ENCODE data around the gene TSPAN18. TPM values are rescaled to one million over a fixed set of nuclear protein-coding genes. Genes with fewer than 3 reads are reported as not detected.

Gene TSPAN18
- total RNA-seq, 2 experiments from 2014 or later = 1.4 to 2.3 TPM

DNA sequence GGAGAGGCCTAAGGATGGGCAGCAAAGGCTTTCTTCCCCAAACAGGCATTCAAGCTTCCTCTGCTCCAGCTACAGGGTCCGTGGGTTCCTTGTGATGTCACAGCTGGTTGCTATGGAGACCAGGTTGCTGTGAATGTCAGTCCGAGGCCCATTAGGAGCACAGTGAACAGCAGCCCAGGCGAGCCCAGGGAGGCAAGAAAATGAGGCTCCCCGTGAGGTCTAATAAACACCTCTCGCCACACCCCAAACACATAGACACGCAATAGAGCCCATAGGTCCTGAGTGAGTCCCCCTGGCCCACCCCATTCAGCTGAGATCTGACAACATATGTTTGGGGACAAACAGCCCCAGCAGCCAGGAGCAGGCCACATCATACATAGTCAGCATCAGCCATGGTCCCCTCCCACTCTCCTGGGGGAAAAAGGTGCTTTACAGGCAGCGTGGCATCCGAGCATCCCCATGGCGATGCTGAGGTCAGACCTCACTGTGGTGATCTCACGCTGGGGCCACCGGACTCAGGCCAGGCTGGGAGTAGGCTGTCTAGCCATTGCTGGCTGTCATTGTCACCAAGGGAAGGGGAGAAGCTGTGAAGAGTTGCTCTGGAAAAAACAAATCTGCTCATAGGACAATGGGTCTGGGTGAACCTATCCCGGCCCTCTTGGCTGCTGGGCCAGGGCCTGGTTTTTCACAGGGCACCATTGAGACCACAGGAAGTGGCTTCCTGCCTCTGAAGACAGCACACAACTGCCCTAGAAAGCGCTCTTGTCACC, 247.1 kb downstream of the TSPAN18 start:
- ChIA-PET POLR2A (no interaction called here), CTCF (no interaction called here)
- no peak for ATAC-seq

DNA sequence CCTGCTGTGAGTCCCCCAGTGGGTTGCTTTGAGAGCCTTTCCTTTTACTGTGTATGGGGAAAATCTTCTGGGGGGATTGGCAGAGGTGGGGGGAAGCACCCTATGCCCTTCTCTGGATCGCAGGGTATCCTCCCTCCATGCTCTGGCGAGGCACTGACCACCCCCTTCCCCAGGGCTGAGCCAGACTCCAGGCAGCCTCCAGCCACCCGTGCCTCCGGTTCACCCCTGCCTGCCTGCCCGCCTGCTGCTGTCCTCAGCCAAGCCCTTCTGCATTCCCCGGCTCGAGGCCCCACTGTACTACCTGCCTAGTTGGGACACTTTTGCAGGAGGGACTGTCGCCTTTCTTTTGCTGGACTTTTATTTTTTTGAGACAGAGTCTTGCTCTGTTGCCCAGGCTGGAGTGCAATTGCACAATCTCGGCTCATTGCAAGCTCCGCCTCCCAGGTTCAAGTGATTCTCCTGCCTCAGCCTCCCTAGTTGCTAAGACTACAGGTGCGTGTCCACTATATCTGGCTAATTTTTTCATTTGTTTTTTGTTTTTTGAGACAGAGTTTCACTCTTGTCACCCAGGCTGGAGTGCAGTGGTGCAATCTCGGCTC, 247.7 kb downstream of the TSPAN18 start:
- CTCF ChIA-PET = no interaction called here
- intact Hi-C loops (cut with DNase I, micrococcal nuclease) = no loop called here
- ATAC-seq = no peak
- Mint-ChIP-seq H3K4me1 (peaks cover 3% of the 10 kb centered on the region), H3K4me3 (no peak overlapping the region), H3K36me3 (ENCODE audit: low read depth) (no peaks in the 10 kb centered on the region), H3K27me3 (no peaks in the 10 kb centered on the region), H3K27ac (no peak overlapping the region), H3K9me3 (ENCODE audit: low read depth) (no peaks in the 10 kb centered on the region)
- POLR2A ChIA-PET = no interaction called here
- DNase-seq = no peak

More for the DNA sequence above, 247.1 kb downstream of the TSPAN18 start:
- H3K4me1 Mint-ChIP-seq = no peaks in the 10 kb centered on the region
- no peak overlapping the region for H3K27ac Mint-ChIP-seq
- DNase-seq = no peak
- no peaks in the 10 kb centered on the region for H3K9me3 Mint-ChIP-seq (ENCODE audit: low read depth)
- intact Hi-C loops (cut with DNase I, micrococcal nuclease) = no loop called here
- no peaks in the 10 kb centered on the region for H3K27me3 Mint-ChIP-seq
- no peak overlapping the region for H3K4me3 Mint-ChIP-seq
- H3K36me3 Mint-ChIP-seq (ENCODE audit: low read depth) = no peaks in the 10 kb centered on the region

DNA sequence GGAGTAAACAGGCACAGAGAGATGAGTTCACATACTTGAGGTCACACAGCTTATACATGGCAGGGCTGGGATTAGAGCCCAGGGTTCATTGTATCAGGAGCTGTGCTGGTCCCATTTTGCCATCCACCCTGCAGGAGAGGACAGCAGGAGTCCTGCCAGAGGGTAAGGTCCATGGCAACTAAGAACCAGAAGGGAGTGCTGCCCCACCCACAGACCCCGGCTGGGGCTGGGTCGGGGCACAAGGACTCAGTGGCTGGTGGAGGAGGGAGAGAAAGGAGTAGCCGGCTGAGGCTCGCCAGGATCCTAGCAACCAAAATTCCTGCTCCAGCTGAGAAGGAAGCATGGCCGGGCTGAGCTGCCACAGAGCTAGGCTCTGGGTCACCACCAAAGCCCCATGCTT, 249.8 kb downstream of the TSPAN18 start:
- intact Hi-C loops (cut with DNase I, micrococcal nuclease) = no loop called here

DNA sequence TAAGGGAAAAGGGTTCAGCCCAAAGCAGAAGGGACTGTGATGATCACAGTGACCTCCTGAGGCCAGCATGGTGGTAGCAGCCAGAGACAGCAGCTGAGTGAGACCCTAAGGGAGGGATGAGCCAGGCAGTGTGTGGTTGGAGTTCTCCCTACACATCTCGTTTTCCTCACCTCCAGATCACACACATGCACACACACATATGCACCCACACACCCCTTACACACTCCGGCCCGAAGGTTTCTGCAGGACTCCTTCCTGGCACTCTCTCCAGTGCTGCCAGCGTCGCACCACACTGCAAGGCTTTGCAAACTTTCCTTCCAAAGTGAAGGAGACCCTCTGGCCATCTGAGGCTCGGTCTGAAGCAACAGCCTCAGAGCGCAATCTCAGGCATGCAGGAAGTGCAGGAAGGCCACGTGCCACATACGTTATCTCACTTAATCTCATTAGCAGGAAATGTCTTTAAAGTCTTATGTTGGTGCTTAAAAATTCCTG, 250.8 kb downstream of the TSPAN18 start:
- peak overlapping the region; percentile 5 for H3K27ac Mint-ChIP-seq
- ChIA-PET CTCF (interaction anchor here (0.9 to 2.3 kb wide), 3 partner anchors 41 to 127 kb away, joined by 3 to 5 read pairs (median 3); no protein-coding TSS in a partner anchor), POLR2A (no interaction called here)
- peaks cover 10% of the 10 kb centered on the region for H3K4me1 Mint-ChIP-seq
- ATAC-seq (peak; percentile 34), DNase-seq (no peak)
- intact Hi-C loops (cut with DNase I, micrococcal nuclease) = no loop called here
- H3K27me3 Mint-ChIP-seq = no peaks in the 10 kb centered on the region
- no peaks in the 10 kb centered on the region for H3K36me3 Mint-ChIP-seq (ENCODE audit: low read depth)
- H3K4me3 Mint-ChIP-seq = no peak overlapping the region
- no peaks in the 10 kb centered on the region for H3K9me3 Mint-ChIP-seq (ENCODE audit: low read depth)

More for the DNA sequence above, 249.8 kb downstream of the TSPAN18 start:
- ChIA-PET CTCF (interaction anchor here (0.6 to 2.3 kb wide), 5 partner anchors 40 to 555 kb away, joined by 3 to 6 read pairs (median 4); no protein-coding TSS in a partner anchor), POLR2A (no interaction called here)
- ATAC-seq (no peak), DNase-seq (no peak)
- Mint-ChIP-seq H3K4me1 (peaks cover 10% of the 10 kb centered on the region), H3K27ac (no peak overlapping the region), H3K9me3 (ENCODE audit: low read depth) (no peaks in the 10 kb centered on the region), H3K36me3 (ENCODE audit: low read depth) (no peaks in the 10 kb centered on the region), H3K4me3 (no peak overlapping the region), H3K27me3 (no peaks in the 10 kb centered on the region)

DNA sequence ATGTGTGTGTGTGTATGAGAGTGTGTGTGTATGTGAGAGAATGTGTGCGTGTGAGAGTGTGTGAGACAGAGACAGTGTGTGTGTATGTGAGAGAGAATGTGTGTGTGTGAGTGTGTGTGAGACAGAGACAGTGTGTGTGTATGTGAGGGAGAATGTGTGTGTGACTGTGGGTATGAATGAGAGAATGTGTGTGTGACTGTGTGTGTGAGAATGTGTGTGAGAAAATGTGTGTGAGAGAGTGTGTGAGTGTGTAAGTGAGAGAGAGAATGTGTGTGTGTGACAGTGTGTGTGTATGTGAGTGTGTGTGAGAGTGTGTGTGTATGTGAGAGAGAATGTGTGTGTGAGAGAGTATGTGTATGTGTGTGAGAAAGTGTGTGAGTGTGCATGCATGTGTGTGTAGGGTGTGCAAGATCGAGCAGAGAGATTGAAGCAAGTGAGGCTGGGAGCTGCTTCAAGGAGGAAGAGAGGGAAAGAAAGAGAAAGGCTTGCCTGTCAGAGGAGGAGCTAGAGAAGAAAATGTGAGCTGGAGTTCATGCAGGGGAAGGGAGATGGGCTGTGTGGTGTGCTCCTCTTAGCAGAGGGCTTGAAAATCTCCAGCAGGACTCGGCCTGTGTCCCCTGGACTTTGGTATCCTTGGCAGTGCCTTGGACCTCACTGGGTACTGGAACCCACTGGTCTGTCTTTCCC, 251.7 kb downstream of the TSPAN18 start:
- CTCF ChIA-PET = interaction anchor here (1.2 to 2.3 kb wide), 3 partner anchors 42 to 177 kb away, joined by 3 to 5 read pairs (median 3); no protein-coding TSS in a partner anchor
- Mint-ChIP-seq H3K4me1 (peaks cover 10% of the 10 kb centered on the region), H3K9me3 (ENCODE audit: low read depth) (no peaks in the 10 kb centered on the region), H3K27ac (no peak overlapping the region), H3K36me3 (ENCODE audit: low read depth) (no peaks in the 10 kb centered on the region), H3K27me3 (no peaks in the 10 kb centered on the region), H3K4me3 (no peak overlapping the region)
- POLR2A ChIA-PET = no interaction called here
- ATAC-seq (no peak), DNase-seq (no peak)
- intact Hi-C loops (cut with DNase I, micrococcal nuclease) = no loop called here

DNA sequence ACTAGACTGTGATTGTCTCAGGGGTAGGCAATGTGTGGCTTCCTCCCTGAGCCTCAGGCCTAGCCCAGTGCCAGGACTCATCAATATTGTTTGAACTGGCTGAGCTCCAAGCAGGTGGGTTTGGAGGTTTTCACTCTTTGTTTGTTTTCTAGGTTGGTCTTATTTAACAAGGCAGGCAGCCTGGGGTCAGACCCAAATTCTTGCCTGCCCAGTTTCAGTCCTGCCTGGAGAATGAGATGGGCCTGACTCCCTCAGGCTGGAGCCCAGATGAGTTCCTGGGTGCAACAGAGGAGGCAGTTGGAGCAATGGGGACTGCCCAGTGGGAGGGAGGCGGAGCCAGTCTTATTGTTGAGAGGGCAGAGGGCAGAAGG, 252.2 kb downstream of the TSPAN18 start:
- Mint-ChIP-seq H3K27ac (no peak overlapping the region), H3K4me1 (peaks cover 10% of the 10 kb centered on the region), H3K4me3 (no peak overlapping the region), H3K9me3 (ENCODE audit: low read depth) (no peaks in the 10 kb centered on the region), H3K27me3 (no peaks in the 10 kb centered on the region), H3K36me3 (ENCODE audit: low read depth) (no peaks in the 10 kb centered on the region)
- ChIA-PET CTCF (interaction anchor here (1.2 to 2.3 kb wide), 2 partner anchors 42 to 178 kb away, joined by 3 to 5 read pairs; no protein-coding TSS in a partner anchor), POLR2A (no interaction called here)
- intact Hi-C loops (cut with DNase I, micrococcal nuclease) = no loop called here
- ATAC-seq = no peak
- no peak for DNase-seq

DNA sequence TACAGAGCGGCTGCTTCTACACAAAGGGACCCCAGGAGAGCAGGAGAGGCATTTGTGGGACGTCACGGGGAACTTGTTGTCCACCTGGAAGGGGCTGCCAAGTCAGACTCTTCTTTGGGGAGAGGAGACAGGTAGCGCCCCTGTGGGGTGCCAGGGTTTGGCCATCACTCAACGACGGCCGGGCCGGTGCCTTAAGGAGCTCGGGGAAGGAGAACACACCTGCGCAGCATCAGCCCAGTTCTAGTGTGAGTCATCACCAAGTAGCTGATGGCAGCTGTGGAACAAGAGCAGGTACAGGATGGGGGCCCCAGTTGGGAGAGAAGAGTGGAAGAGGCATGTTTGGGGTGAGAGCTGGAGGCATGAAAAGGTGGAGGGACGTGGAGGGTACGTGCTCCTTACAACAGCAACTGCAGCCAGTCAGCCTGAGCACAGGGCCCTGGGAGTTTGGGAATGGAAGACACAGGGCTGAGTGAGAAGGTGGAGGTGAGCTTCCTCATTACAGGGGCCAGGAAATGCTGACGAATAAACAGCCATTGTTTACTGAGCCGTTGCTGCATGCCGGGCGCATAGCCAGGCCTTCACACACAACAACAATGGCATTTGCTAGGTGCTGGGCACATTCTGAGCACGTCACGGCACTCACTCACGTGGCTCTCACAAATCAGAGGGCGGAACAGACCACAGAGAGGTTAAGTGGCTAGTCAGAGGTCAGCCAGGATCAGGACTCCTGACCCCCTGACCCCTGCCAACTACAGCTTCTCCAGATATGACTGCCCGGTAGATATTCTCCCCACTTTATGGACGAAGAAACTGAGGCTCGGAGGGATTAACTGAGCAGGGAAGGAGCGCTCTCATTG, 253.0 kb downstream of the TSPAN18 start:
- H3K9me3 Mint-ChIP-seq (ENCODE audit: low read depth) = no peaks in the 10 kb centered on the region
- DNase-seq = no peak
- CTCF ChIA-PET = no interaction called here
- no peaks in the 10 kb centered on the region for H3K36me3 Mint-ChIP-seq (ENCODE audit: low read depth)
- no peak overlapping the region for H3K4me3 Mint-ChIP-seq
- peaks cover 10% of the 10 kb centered on the region for H3K4me1 Mint-ChIP-seq
- ATAC-seq = no peak
- intact Hi-C loops (cut with DNase I, micrococcal nuclease) = no loop called here
- peak overlapping the region; percentile 2 for H3K27ac Mint-ChIP-seq
- H3K27me3 Mint-ChIP-seq = no peaks in the 10 kb centered on the region
- POLR2A ChIA-PET = no interaction called here

DNA sequence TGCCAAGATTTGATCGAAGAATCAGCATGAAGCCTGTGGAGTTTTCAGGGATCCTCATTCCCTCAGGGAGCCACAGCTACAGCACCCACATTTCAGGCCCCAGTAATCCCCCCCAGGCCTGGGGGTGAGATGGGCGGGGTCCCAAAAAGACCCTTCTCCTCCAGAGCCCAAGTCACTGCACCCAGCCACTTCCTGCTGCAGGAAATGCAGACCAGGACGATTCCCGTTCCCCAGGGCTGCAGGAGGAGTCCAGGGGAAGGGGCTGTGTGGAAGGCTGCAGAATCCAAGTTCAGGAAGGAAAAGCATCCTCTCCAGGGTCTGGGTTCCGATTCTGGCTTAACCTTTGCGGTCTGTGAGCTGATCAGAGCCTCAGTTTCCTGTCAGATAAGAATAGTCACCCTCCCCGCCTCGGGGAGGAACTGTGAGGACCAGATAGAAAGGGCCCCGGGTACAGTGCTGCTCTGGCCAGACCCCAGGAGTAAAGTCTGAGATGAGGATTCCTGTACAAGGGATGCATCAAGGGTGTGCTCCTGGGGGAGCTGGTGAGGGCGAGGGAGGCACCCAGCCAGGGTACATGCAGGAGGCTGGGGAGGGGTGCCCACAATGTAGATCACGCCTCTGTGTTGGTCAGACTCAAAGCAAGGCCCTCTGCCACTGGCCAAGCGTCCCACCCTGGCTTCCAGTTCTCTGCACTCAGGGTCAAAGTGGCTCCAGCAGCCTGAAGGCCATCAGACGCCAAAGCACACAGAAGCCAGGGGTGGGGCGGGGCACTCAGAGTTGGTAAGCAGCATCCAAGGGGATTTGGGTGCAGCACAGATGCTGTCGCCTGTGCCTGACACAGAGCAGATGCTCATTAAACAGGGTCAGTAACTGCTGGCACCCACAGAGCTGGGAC, 254.0 kb downstream of the TSPAN18 start:
- POLR2A ChIA-PET = interaction anchor here (0.6 kb wide), 1 partner anchor 18 kb away, joined by 4 read pairs; no protein-coding TSS in a partner anchor
- no peaks in the 10 kb centered on the region for H3K36me3 Mint-ChIP-seq (ENCODE audit: low read depth)
- H3K27me3 Mint-ChIP-seq = no peaks in the 10 kb centered on the region
- ATAC-seq (no peak), DNase-seq (no peak)
- intact Hi-C loops (cut with DNase I, micrococcal nuclease) = no loop called here
- H3K9me3 Mint-ChIP-seq (ENCODE audit: low read depth) = no peaks in the 10 kb centered on the region
- H3K27ac Mint-ChIP-seq = no peak overlapping the region
- peaks cover 10% of the 10 kb centered on the region for H3K4me1 Mint-ChIP-seq
- H3K4me3 Mint-ChIP-seq = no peak overlapping the region
- CTCF ChIA-PET = interaction anchor here (0.9 kb wide), 1 partner anchor 51 kb away, joined by 4 read pairs; no protein-coding TSS in a partner anchor
